NCI-H2107 (cell line): ENCODE measurements around the gene CNKSR2.
"Not testable (repeated sequence)": the region's sequence is repeated elsewhere in the genome, so short reads cannot be mapped to it uniquely, and the experiment has no call there.

Experiments
- DNase-seq: peaks from one replicate; lab custom pipeline; 2025; lab: John Stamatoyannopoulos, UW

The CNKSR2 gene

GRCh38 chrX:21440911-21441310, 66.7 kb downstream of the CNKSR2 start:
- no peak for DNase-seq

- DNase-seq, result no peak
These were observed 83.5 kb downstream of the CNKSR2 start for GRCh38 chrX:21457718-21458117.

- no peak for DNase-seq
These were observed 94.9 kb downstream of the CNKSR2 start for GRCh38 chrX:21469071-21469470.

- DNase-seq, result no peak
These were observed 102.7 kb downstream of the CNKSR2 start for GRCh38 chrX:21476909-21477308.

- peak; percentile 8 for DNase-seq
These were observed 105.6 kb downstream of the CNKSR2 start for GRCh38 chrX:21479695-21480270.

GRCh38 chrX:21481761-21482160, 107.5 kb downstream of the CNKSR2 start:
- no peak for DNase-seq

GRCh38 chrX:21484051-21484450, 109.8 kb downstream of the CNKSR2 start:
- DNase-seq, result not testable (repeated sequence)

GRCh38 chrX:21487832-21488231, 113.6 kb downstream of the CNKSR2 start:
- peak; percentile 58 for DNase-seq

GRCh38 chrX:21490341-21490740, 116.1 kb downstream of the CNKSR2 start:
- DNase-seq, result no peak

GRCh38 chrX:21493226-21493830, 119.1 kb downstream of the CNKSR2 start:
- DNase-seq, result no peak

- no peak for DNase-seq
These were observed 129.4 kb downstream of the CNKSR2 start for GRCh38 chrX:21503593-21503992.

GRCh38 chrX:21509912-21510311, 135.7 kb downstream of the CNKSR2 start:
- DNase-seq, result no peak

GRCh38 chrX:21524008-21524407, 149.8 kb downstream of the CNKSR2 start:
- no peak for DNase-seq

- no peak for DNase-seq
These were observed 153.9 kb downstream of the CNKSR2 start for GRCh38 chrX:21528076-21528475.

- DNase-seq, result no peak
These were observed 155.6 kb downstream of the CNKSR2 start for GRCh38 chrX:21529771-21530170.

- DNase-seq, result not testable (repeated sequence)
These were observed 170.4 kb downstream of the CNKSR2 start for GRCh38 chrX:21544642-21545041.

GRCh38 chrX:21559417-21559816, 185.2 kb downstream of the CNKSR2 start:
- DNase-seq, result no peak

GRCh38 chrX:21565025-21565424, 190.8 kb downstream of the CNKSR2 start:
- no peak for DNase-seq

- no peak for DNase-seq
These were observed 200.6 kb downstream of the CNKSR2 start for GRCh38 chrX:21574793-21575192.

- no peak for DNase-seq
These were observed 207.3 kb downstream of the CNKSR2 start for GRCh38 chrX:21581479-21581878.

GRCh38 chrX:21586001-21586400, 211.8 kb downstream of the CNKSR2 start:
- DNase-seq, result no peak

- no peak for DNase-seq
These were observed 216.0 kb downstream of the CNKSR2 start for GRCh38 chrX:21590012-21590776.

- DNase-seq, result no peak
These were observed 231.8 kb downstream of the CNKSR2 start for GRCh38 chrX:21606002-21606401.
